ENCODE results near the gene PPT2. TPM values are rescaled to one million over a fixed set of nuclear protein-coding genes. Genes with fewer than 3 reads are reported as not detected.
"Not testable (repeated sequence)": the region's sequence is repeated elsewhere in the genome, so short reads cannot be mapped to it uniquely, and the experiment has no call there.

Gene PPT2
- total RNA-seq, 6 experiments from 2014 or later = 15.9 to 21.7 (median 18.6) TPM

GRCh38 chr6:32133786-32134185 lies 20.2 kb upstream of the PPT2 start:
- H3K9me3 Mint-ChIP-seq = no peaks in the 10 kb centered on the region
- DNase-seq = peak; percentile 48
- H3K4me1 Mint-ChIP-seq (ENCODE audit: low read depth) = peaks cover 27% of the 10 kb centered on the region
- no peak for TF ChIP-seq CTCF (IDR thresholded peaks at IDR 0.05)
- peaks cover 2% of the 10 kb centered on the region; the same call in 1 of the 2 replicates for H3K27me3 Mint-ChIP-seq (ENCODE audit: insufficient read depth)
- H3K4me3 Mint-ChIP-seq = 0 out of 2 replicates have a peak overlapping the region, but pooled peaks have one; percentile 1
- no peaks in the 10 kb centered on the region for H3K36me3 Mint-ChIP-seq (ENCODE audit: low read depth)
- peak overlapping the region; percentile 23 for H3K27ac Mint-ChIP-seq

- Mint-ChIP-seq H3K9me3 (no peaks in the 10 kb centered on the region), H3K27ac (no peak overlapping the region), H3K36me3 (ENCODE audit: low read depth) (no peaks in the 10 kb centered on the region), H3K4me3 (no peak overlapping the region), H3K4me1 (ENCODE audit: low read depth) (peaks cover 11% of the 10 kb centered on the region), H3K27me3 (ENCODE audit: insufficient read depth) (peaks cover 3% of the 10 kb centered on the region; the same call in 1 of the 2 replicates)
- TF ChIP-seq CTCF (IDR thresholded peaks at IDR 0.05) = no peak
- DNase-seq = no peak
Measured at GRCh38 chr6:32137454-32137853, 16.5 kb upstream of the PPT2 start.

GRCh38 chr6:32139590-32139989 lies 14.4 kb upstream of the PPT2 start:
- Mint-ChIP-seq H3K4me3 (no peak overlapping the region), H3K9me3 (no peaks in the 10 kb centered on the region), H3K4me1 (ENCODE audit: low read depth) (no peaks in the 10 kb centered on the region; the same call in 1 of the 2 replicates), H3K27ac (no peak overlapping the region), H3K27me3 (ENCODE audit: insufficient read depth) (peaks cover 3% of the 10 kb centered on the region; the same call in 1 of the 2 replicates), H3K36me3 (ENCODE audit: low read depth) (no peaks in the 10 kb centered on the region)
- TF ChIP-seq CTCF (IDR thresholded peaks at IDR 0.05) = no peak
- no peak for DNase-seq

DNA sequence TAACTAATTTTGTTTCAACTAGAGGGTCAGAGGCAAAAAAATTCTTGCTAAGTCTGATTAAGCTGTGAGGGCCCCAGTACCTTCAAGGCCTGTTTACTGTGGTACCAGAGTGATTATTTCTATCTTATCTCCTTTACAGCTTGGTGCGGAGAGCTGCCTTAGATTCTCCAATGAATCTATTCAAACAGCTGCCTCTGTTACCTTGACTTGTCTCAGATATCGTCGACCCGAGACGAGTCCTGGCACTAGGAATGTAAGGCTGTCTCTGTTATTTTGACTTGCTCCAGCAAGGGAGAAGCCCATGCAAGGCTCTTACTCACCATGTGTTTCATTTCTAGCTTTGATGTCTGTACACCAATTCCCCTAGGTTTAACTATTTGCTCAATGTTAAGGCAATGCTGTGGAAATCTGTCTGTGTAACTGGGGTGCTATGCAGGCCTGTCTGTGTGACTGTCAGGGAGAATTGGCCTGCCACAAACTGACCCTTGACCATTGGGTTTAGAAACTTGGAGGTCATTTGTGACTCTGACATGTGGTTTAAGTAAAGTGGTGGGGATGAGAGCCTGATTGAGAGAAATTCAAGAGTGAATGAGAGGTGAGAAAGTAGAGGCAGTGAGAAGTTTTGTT lies 13.4 kb upstream of the PPT2 start:
- no peaks in the 10 kb centered on the region for H3K36me3 Mint-ChIP-seq (ENCODE audit: low read depth)
- no peak for DNase-seq
- peaks cover 3% of the 10 kb centered on the region; the same call in 1 of the 2 replicates for H3K27me3 Mint-ChIP-seq (ENCODE audit: insufficient read depth)
- no peaks in the 10 kb centered on the region for H3K9me3 Mint-ChIP-seq
- H3K27ac Mint-ChIP-seq = no peak overlapping the region
- TF ChIP-seq CTCF (IDR thresholded peaks at IDR 0.05) = no peak
- no peaks in the 10 kb centered on the region; the same call in 1 of the 2 replicates for H3K4me1 Mint-ChIP-seq (ENCODE audit: low read depth)
- no peak overlapping the region for H3K4me3 Mint-ChIP-seq

- H3K27me3 Mint-ChIP-seq (ENCODE audit: insufficient read depth); DNase-seq; H3K27ac Mint-ChIP-seq; H3K4me3 Mint-ChIP-seq; H3K9me3 Mint-ChIP-seq; H3K4me1 Mint-ChIP-seq (ENCODE audit: low read depth): not testable (repeated sequence)
- peaks cover 13% of the 10 kb centered on the region; the same call in 1 of the 2 replicates for H3K36me3 Mint-ChIP-seq (ENCODE audit: low read depth)
Measured at GRCh38 chr6:32144238-32144637, 9.7 kb upstream of the PPT2 start.

DNA sequence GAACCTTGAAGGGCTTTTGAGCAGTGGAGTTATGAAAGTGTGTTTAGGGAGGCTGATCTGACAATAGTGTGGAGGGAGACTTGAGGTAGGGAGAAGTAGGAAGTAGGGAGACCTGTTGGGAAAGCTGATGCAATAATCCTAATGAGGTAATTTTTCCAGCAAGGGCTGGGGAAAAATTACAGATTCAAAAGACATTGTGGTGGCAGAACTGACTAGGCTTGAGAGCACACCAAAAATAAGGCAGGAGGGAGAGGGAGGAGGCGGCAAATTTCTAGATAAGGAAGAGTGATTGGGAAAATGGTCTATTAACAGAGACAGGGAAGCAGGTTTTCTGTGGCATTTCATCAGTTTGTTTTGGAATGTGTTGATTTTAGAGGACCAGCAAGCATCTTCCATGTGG lies 7.7 kb upstream of the PPT2 start:
- no peak for TF ChIP-seq CTCF (IDR thresholded peaks at IDR 0.05)
- Mint-ChIP-seq H3K4me3 (no peak overlapping the region), H3K27ac (no peak overlapping the region), H3K36me3 (ENCODE audit: low read depth) (peaks cover 13% of the 10 kb centered on the region; the same call in 1 of the 2 replicates), H3K27me3 (ENCODE audit: insufficient read depth) (peaks cover 10% of the 10 kb centered on the region), H3K4me1 (ENCODE audit: low read depth) (peaks cover 7% of the 10 kb centered on the region), H3K9me3 (no peaks in the 10 kb centered on the region)
- DNase-seq = no peak

All from HFFc6 (cell line).